MCF 10A (cell line): ENCODE results near the gene MYL9. TPM values are rescaled to one million over a fixed set of nuclear protein-coding genes. Genes with fewer than 3 reads are reported as not detected.

Experiments
- BruUV-seq: library from RNA; stranded (reverse); fragments of 400-500 nt; replicated peaks from 2 replicates; lab custom pipeline; 2021; lab: Mats Ljungman, UMichigan
- CTCF ChIA-PET: fragments of 300-600 bp; sonication (Branson Sonifier 250); formaldehyde crosslinking; extraction: SDS; loops from one replicate; lab custom pipeline; 2021; ENCODE audit warnings: antibody characterized with exemption, inconsistent platforms; lab: Yijun Ruan, JAX
- POLR2A ChIA-PET: fragments of 300-600, 350-650 bp; sonication (Branson Sonifier 250); formaldehyde crosslinking; extraction: SDS; loops from one replicate; lab custom pipeline; 2020; ENCODE audit warnings: antibody characterized with exemption, inconsistent platforms; lab: Yijun Ruan, JAX
- DNase-seq: peaks from one replicate; pipeline ENCODE4 v3.0.0-alpha.2; 2018; ENCODE audit not compliant: unreplicated experiment
- H3K27ac Mint-ChIP-seq: one replicate; pipeline ENCODE4 v1.8.0; 2022; ENCODE audit warnings: mild to moderate bottlenecking, low read depth, mixed read lengths; ENCODE audit not compliant: unreplicated experiment
- H3K27me3 Mint-ChIP-seq: one replicate; pipeline ENCODE4 v1.8.0; 2022; ENCODE audit warnings: mixed read lengths; ENCODE audit not compliant: insufficient read depth, unreplicated experiment
- H3K36me3 Mint-ChIP-seq: one replicate; pipeline ENCODE4 v1.8.0; 2022; ENCODE audit warnings: mild to moderate bottlenecking, moderate library complexity, mixed read lengths; ENCODE audit not compliant: insufficient read depth, unreplicated experiment
- H3K4me1 Mint-ChIP-seq: one replicate; pipeline ENCODE4 v1.8.0; 2022; ENCODE audit warnings: mixed read lengths; ENCODE audit not compliant: insufficient read depth, unreplicated experiment
- H3K4me3 Mint-ChIP-seq: one replicate; pipeline ENCODE4 v1.8.0; 2022; ENCODE audit warnings: mild to moderate bottlenecking, moderate library complexity, mixed read lengths; ENCODE audit not compliant: unreplicated experiment
- H3K9me3 Mint-ChIP-seq: one replicate; pipeline ENCODE4 v1.8.0; 2022; ENCODE audit warnings: mixed read lengths; ENCODE audit not compliant: unreplicated experiment
- intact Hi-C: fragments of 100-400 bp; cut with micrococcal nuclease; formaldehyde crosslinking; loops from 2 replicates; pipeline ENCODE4 v1.14.1; 2022
- total RNA-seq: library from RNA; stranded (reverse); gene quantifications from 2 replicates; pipeline ENCODE4 v1.2.3, GENCODE V29; 2022
- TF ChIP-seq, protein P1 (sequence below): fragments of 200-600 bp; IDR thresholded peaks from one replicate; pipeline ENCODE4 v1.8.0; 2022; ENCODE audit warnings: antibody characterized with exemption, mild to moderate bottlenecking; ENCODE audit not compliant: unreplicated experiment

Gene MYL9
- total RNA-seq, 1 experiment from 2014 or later = 7.9 TPM

DNA sequence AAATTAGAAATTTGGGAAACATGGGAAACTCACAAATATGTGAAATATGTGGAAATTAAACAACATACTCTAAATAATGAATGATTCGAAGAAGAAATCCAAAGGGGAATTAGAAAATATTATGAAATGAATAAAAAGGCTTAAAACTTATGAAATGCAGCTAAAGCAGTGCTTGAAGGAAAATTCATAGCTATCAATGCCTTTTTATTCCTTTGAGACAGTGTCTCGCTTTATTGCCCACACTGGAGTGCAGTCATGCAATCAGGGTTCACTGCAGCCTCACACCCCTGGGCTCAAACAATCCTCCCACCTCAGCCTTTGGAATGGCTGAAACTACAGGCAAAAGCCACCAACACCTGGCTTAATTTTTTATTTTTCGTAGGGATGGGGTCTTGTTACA, 24.2 kb downstream of the MYL9 start:
- peaks cover 10% of the 10 kb centered on the region for H3K9me3 Mint-ChIP-seq
- H3K27me3 Mint-ChIP-seq = no peaks in the 10 kb centered on the region
- ChIA-PET CTCF (interaction anchor here (2.4 kb wide), 1 partner anchor 8 kb away, joined by 9 read pairs; no protein-coding TSS in a partner anchor), POLR2A (no interaction called here)
- H3K27ac Mint-ChIP-seq = no peak overlapping the region
- no peak for DNase-seq
- no peaks in the 10 kb centered on the region for H3K36me3 Mint-ChIP-seq
- BruUV-seq = no TSS peak
- intact Hi-C loops = no loop called here
- H3K4me3 Mint-ChIP-seq = no peak overlapping the region
- TF ChIP-seq, protein P1, sequence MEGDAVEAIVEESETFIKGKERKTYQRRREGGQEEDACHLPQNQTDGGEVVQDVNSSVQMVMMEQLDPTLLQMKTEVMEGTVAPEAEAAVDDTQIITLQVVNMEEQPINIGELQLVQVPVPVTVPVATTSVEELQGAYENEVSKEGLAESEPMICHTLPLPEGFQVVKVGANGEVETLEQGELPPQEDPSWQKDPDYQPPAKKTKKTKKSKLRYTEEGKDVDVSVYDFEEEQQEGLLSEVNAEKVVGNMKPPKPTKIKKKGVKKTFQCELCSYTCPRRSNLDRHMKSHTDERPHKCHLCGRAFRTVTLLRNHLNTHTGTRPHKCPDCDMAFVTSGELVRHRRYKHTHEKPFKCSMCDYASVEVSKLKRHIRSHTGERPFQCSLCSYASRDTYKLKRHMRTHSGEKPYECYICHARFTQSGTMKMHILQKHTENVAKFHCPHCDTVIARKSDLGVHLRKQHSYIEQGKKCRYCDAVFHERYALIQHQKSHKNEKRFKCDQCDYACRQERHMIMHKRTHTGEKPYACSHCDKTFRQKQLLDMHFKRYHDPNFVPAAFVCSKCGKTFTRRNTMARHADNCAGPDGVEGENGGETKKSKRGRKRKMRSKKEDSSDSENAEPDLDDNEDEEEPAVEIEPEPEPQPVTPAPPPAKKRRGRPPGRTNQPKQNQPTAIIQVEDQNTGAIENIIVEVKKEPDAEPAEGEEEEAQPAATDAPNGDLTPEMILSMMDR = no peak
- no peaks in the 10 kb centered on the region for H3K4me1 Mint-ChIP-seq

- DNase-seq = peak; percentile 28
- CTCF ChIA-PET = interaction anchor here (0.7 to 1.1 kb wide), 3 partner anchors 28 to 370 kb away, joined by 3 to 5 read pairs (median 4); no protein-coding TSS in a partner anchor
- no peak overlapping the region for H3K27ac Mint-ChIP-seq
- peaks cover 5% of the 10 kb centered on the region for H3K9me3 Mint-ChIP-seq
- TF ChIP-seq, protein P1 = no peak
- H3K36me3 Mint-ChIP-seq = no peaks in the 10 kb centered on the region
- no TSS peak for BruUV-seq
- no peak overlapping the region for H3K4me3 Mint-ChIP-seq
- intact Hi-C loops = no loop called here
- peaks cover 6% of the 10 kb centered on the region for H3K4me1 Mint-ChIP-seq
- POLR2A ChIA-PET = interaction anchor here (0.7 kb wide), 2 partner anchors 24 to 292 kb away, joined by 3 read pairs; no protein-coding TSS in a partner anchor
- no peaks in the 10 kb centered on the region for H3K27me3 Mint-ChIP-seq
These were observed 28.6 kb downstream of the MYL9 start for GRCh38 chr20:36569847-36570429.

DNA sequence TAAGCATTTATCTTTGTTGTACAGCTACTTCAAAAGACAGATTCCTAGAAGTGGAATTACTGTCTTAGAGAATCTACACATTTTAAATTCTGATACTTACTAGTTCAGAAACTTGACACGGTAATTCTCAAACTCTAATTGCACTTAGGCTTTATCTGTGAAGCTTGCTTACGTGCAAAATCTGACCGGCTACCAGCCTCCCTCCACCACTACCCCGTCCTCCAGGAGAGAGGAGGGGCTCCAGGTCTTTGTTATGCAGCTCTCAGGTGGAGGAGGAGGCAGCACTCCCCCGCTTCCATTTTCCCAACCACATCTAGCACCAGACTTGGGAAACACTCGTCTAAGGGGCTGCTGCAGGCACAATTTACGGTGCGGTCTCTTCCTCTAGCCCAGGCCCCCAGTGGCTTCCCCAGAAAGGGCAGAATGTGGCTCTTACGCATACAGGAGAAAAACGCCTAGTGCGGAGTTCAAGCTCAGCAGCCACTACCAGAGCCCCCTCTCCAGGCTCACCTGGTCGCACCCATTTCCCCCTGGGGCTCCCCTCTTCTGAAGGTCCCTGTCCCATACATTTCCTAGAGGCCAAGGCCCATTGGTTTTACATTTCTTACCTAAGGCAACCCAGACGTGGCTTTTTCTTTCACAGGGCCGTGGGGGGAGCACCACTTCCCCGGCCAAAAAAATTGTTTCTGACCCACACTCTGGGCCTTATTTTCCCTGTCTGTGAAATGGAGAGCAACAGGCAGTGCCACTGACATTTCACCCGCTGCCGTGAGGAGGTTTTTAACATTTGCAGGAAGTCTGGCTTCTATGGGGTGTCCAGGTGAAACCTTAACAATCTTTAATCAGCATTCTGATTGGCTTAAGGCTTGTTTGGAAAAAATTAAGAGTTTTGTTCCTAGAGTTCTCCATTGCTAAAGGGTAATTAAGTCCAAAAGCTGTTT, 30.5 kb downstream of the MYL9 start:
- no peaks in the 10 kb centered on the region for H3K36me3 Mint-ChIP-seq
- H3K9me3 Mint-ChIP-seq = no peaks in the 10 kb centered on the region
- intact Hi-C loops = no loop called here
- BruUV-seq = no TSS peak
- H3K27ac Mint-ChIP-seq = peak overlapping the region; percentile 87
- peak overlapping the region; percentile 58 for H3K4me3 Mint-ChIP-seq
- no peaks in the 10 kb centered on the region for H3K27me3 Mint-ChIP-seq
- TF ChIP-seq, protein P1 = no peak
- ChIA-PET CTCF (interaction anchor here (0.9 to 2.8 kb wide), 3 partner anchors 13 to 202 kb away, joined by 3 to 8 read pairs (median 3); partner anchors contain the start of genes DSN1 and RAB5IF), POLR2A (interaction anchor here (0.6 to 6.4 kb wide), 4 partner anchors 14 to 1397 kb away, joined by 3 to 60 read pairs (median 4); partner anchors contain the start of gene RAB5IF)
- no peak for DNase-seq
- peaks cover 19% of the 10 kb centered on the region for H3K4me1 Mint-ChIP-seq
